DND-41 (cell line): ENCODE results near the gene TIGD6.

ENCODE experiments used
- ATAC-seq: fragments of 200-7000 bp; cut with Tn5 transposase; 3 replicates; pipeline ENCODE4 v1.9.1; 2021; ENCODE audit warnings: low read depth; ENCODE audit not compliant: insufficient read depth
- DNase-seq: peaks from one replicate; pipeline ENCODE4 v3.0.0-alpha.2; 2020
- H2AFZ ChIP-seq: 2 replicates; pipeline ENCODE4 v1.6.0; 2012; ENCODE audit warnings: low read depth, low read length
- H3K27ac ChIP-seq: 2 replicates; pipeline ENCODE4 v1.5.1; 2012; ENCODE audit warnings: low read length, inconsistent platforms
- H3K27me3 ChIP-seq: fragments of 200-600 bp; sonication (generic); 2 replicates; pipeline ENCODE4 v1.6.0; 2012; ENCODE audit warnings: low read length, mild to moderate bottlenecking, inconsistent platforms; ENCODE audit not compliant: insufficient read depth, poor library complexity
- H3K36me3 ChIP-seq: 2 replicates; pipeline ENCODE4 v1.5.1; 2012; ENCODE audit warnings: low read length, inconsistent platforms; ENCODE audit not compliant: insufficient read depth
- H3K4me1 ChIP-seq: 2 replicates; pipeline ENCODE4 v1.5.1; 2012; ENCODE audit warnings: mild to moderate bottlenecking, low read length; ENCODE audit not compliant: insufficient read depth
- H3K4me2 ChIP-seq: 2 replicates; pipeline ENCODE4 v1.6.0; 2012; ENCODE audit warnings: mild to moderate bottlenecking, moderate library complexity, low read length, inconsistent platforms; ENCODE audit not compliant: insufficient read depth
- H3K4me3 ChIP-seq, 2 experiments: fragments of 200-600 bp in 1 of 2; shearing (Covaris generic) in 1 of 2; 2 replicates each; pipeline ENCODE4 v1.5.1; 2012 to 2016; ENCODE audit warnings: inconsistent platforms in 2 of 2, low read length in 2 of 2, mild to moderate bottlenecking in 2 of 2, low read depth in 1 of 2, moderate library complexity in 1 of 2
- H3K79me2 ChIP-seq: 2 replicates; pipeline ENCODE4 v1.6.0; 2012; ENCODE audit warnings: low read length, inconsistent platforms; ENCODE audit not compliant: insufficient read depth
- H3K9ac ChIP-seq: 2 replicates; pipeline ENCODE4 v1.6.0; 2012; ENCODE audit warnings: low read depth, mild to moderate bottlenecking, inconsistent platforms, low read length, moderate library complexity
- H3K9me3 ChIP-seq: 2 replicates; pipeline ENCODE4 v1.5.1; 2012; ENCODE audit warnings: low read length, moderate library complexity, mild to moderate bottlenecking, inconsistent platforms; ENCODE audit not compliant: insufficient read depth, severe bottlenecking
- H4K20me1 ChIP-seq: 2 replicates; pipeline ENCODE4 v1.6.0; 2012; ENCODE audit warnings: low read length; ENCODE audit not compliant: insufficient read depth
- EZH2 ChIP-seq: IDR thresholded peaks from 3 replicates; pipeline ENCODE4 v1.6.1; 2012; ENCODE audit warnings: borderline replicate concordance, low read depth, mild to moderate bottlenecking, moderate library complexity, low read length, inconsistent platforms; ENCODE audit not compliant: severe bottlenecking
- TF ChIP-seq, protein P1 (sequence below): IDR thresholded peaks from 2 replicates; pipeline ENCODE4 v1.5.1; 2012; ENCODE audit warnings: borderline replicate concordance, low read length, moderate library complexity, mild to moderate bottlenecking; ENCODE audit not compliant: poor library complexity, severe bottlenecking; ENCODE audit errors: extremely low read depth

Gene TIGD6

DNA sequence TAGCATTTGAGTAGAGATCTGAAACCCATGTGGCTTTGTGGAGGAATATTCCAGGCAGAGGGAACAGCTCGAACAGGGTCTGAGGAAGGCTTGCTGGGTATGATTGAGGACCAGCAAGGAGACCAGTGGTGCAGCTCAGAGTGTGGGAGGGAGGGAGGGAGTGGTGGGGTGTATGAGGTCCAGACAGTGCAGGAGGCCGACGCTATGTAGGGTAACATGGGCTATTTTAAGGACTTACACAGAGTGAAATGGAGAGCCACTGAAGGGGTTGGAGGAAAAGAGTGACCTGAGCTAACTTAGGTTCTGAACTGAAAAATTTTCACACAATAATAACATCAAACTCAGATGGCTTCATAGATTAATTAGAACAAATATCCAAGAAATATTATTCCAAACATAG is 42.0 kb upstream of the TIGD6 start:
- Histone ChIP-seq H3K36me3 (peaks cover 90% of the 10 kb centered on the region), H2AFZ (no peak overlapping the region), H3K9ac (no peak overlapping the region), H4K20me1 (peaks cover 6% of the 10 kb centered on the region; the same call in 1 of the 2 replicates), H3K27ac (no peak overlapping the region), H3K4me3 (no peak overlapping the region), H3K27me3 (no peaks in the 10 kb centered on the region), H3K9me3 (no peaks in the 10 kb centered on the region), H3K79me2 (no peaks in the 10 kb centered on the region), H3K4me2 (no peak overlapping the region), H3K4me1 (no peaks in the 10 kb centered on the region)
- no peak for TF ChIP-seq EZH2
- TF ChIP-seq, protein P1, sequence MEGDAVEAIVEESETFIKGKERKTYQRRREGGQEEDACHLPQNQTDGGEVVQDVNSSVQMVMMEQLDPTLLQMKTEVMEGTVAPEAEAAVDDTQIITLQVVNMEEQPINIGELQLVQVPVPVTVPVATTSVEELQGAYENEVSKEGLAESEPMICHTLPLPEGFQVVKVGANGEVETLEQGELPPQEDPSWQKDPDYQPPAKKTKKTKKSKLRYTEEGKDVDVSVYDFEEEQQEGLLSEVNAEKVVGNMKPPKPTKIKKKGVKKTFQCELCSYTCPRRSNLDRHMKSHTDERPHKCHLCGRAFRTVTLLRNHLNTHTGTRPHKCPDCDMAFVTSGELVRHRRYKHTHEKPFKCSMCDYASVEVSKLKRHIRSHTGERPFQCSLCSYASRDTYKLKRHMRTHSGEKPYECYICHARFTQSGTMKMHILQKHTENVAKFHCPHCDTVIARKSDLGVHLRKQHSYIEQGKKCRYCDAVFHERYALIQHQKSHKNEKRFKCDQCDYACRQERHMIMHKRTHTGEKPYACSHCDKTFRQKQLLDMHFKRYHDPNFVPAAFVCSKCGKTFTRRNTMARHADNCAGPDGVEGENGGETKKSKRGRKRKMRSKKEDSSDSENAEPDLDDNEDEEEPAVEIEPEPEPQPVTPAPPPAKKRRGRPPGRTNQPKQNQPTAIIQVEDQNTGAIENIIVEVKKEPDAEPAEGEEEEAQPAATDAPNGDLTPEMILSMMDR = no peak
- ATAC-seq = no peak
- no peak for DNase-seq

DNA sequence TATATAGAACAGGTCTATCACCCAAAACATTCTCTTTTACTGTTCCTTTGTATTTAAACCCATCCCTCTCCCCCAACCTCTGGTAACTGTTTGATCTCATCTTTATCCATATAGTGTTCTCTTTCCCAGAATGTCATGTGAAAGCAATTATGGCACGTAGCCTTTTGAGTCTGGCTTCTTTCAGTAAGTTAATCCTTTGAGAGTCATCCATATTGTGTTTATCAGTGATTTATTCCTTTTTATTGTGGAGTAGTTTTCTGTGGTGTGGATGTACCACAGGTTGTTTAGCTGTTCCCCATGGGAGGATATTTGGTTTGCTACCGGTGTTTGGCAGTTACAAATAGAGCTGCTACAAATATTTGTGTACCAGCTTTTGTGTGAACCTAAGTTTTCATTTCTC is 38.1 kb upstream of the TIGD6 start:
- H3K36me3 ChIP-seq = peaks cover 96% of the 10 kb centered on the region
- H3K9me3 ChIP-seq = no peaks in the 10 kb centered on the region
- TF ChIP-seq, protein P1 = no peak
- no peak for TF ChIP-seq EZH2
- H3K27ac ChIP-seq = no peak overlapping the region
- no peaks in the 10 kb centered on the region for H3K4me1 ChIP-seq
- no peak for ATAC-seq
- no peak overlapping the region for H3K4me2 ChIP-seq
- peaks cover 4% of the 10 kb centered on the region; the same call in 1 of the 2 replicates for H4K20me1 ChIP-seq
- no peak for DNase-seq
- H3K27me3 ChIP-seq = no peaks in the 10 kb centered on the region
- H3K9ac ChIP-seq = no peak overlapping the region
- no peak overlapping the region for H3K4me3 ChIP-seq
- no peaks in the 10 kb centered on the region for H3K79me2 ChIP-seq
- H2AFZ ChIP-seq = no peak overlapping the region

DNA sequence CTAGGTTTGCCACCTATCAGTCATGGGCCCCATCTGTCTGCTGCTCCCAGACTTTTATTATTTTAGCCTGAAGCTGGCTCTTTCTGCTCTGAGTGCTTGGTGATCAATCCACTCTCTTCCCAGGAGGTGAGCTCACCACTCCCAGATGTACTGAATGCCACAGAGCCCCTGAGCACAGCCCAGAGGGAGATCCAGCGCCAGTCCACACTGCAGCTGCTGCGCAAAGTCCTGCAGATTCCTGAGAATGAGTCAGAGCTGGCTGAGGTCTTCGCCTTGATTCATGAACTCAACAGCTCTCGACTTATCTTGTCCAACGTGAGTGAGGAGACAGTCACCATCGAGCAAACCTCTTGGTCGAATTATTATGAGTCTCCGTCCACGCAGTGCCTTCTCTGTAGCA is 36.1 kb upstream of the TIGD6 start:
- DNase-seq (no peak), ATAC-seq (no peak)
- H3K9ac ChIP-seq = no peak overlapping the region
- H3K4me3 ChIP-seq = no peak overlapping the region
- H3K27me3 ChIP-seq = no peaks in the 10 kb centered on the region
- no peaks in the 10 kb centered on the region for H3K4me1 ChIP-seq
- H4K20me1 ChIP-seq = peaks cover 4% of the 10 kb centered on the region; the same call in 1 of the 2 replicates
- no peak overlapping the region for H3K27ac ChIP-seq
- H3K36me3 ChIP-seq = peaks cover 96% of the 10 kb centered on the region
- no peak for TF ChIP-seq EZH2
- TF ChIP-seq, protein P1 = no peak
- H3K9me3 ChIP-seq = no peaks in the 10 kb centered on the region
- no peak overlapping the region for H2AFZ ChIP-seq
- no peaks in the 10 kb centered on the region for H3K79me2 ChIP-seq
- H3K4me2 ChIP-seq = no peak overlapping the region
